B cell (primary cell): ENCODE results near the gene SCFD2. TPM values are rescaled to one million over a fixed set of nuclear protein-coding genes. Genes with fewer than 3 reads are reported as not detected.

Source experiments
- ATAC-seq: fragments of 200-7000 bp; cut with Tn5 transposase; one replicate; pipeline ENCODE4 v1.10.0; 2021; ENCODE audit warnings: low read depth, mild to moderate bottlenecking, moderate number of reproducible peaks, moderate library complexity
- CTCF ChIA-PET: fragments of 350-600 bp; sonication (Branson Sonifier 250); formaldehyde crosslinking; loops from one replicate; lab custom pipeline; 2021; ENCODE audit warnings: antibody characterized with exemption, inconsistent platforms; lab: Charles Lee
- POLR2A ChIA-PET: fragments of 350-600 bp; sonication (Branson Sonifier 250); formaldehyde crosslinking; loops from one replicate; lab custom pipeline; 2021; ENCODE audit warnings: antibody characterized with exemption; lab: Charles Lee
- DNase-seq: peaks from one replicate; pipeline ENCODE4 v3.0.0; 2013
- H2AFZ ChIP-seq: 2 replicates; pipeline ENCODE4 v1.6.1; 2012; ENCODE audit warnings: mild to moderate bottlenecking, low read depth, low read length; ENCODE audit not compliant: insufficient read depth, poor library complexity, severe bottlenecking
- H3K27ac ChIP-seq, 2 donors: 1 replicate in 1 of 2; 2 replicates in 1 of 2; pipeline ENCODE4 v1.5.1; 2012 to 2013; ENCODE audit warnings: low read length in 2 of 2, mild to moderate bottlenecking in 2 of 2, moderate library complexity in 1 of 2
- H3K27me3 ChIP-seq, 4 experiments: fragments of 200-600 bp in 1 of 4; sonication (generic) in 1 of 4; replicated peaks in 1 of 4; 1 replicate in 2 of 4; 2 replicates in 2 of 4; pipeline versions ENCODE4 v1.6.1 to v1.7.0; 2013 to 2016; ENCODE audit warnings: low read length in 3 of 4, mild to moderate bottlenecking in 2 of 4, mixed read lengths in 1 of 4, moderate library complexity in 1 of 4; ENCODE audit not compliant: insufficient read depth in 4 of 4, control insufficient read depth in 3 of 4; ENCODE audit errors: control extremely low read depth in 1 of 4
- H3K36me3 ChIP-seq, 2 experiments: replicated peaks in 1 of 2; 1 replicate in 1 of 2; 2 replicates in 1 of 2; pipeline versions ENCODE4 v1.6.1 to v1.7.1; 2013; ENCODE audit warnings: low read length in 1 of 2; ENCODE audit not compliant: insufficient read depth in 2 of 2, control insufficient read depth in 1 of 2; ENCODE audit errors: control extremely low read depth in 1 of 2, extremely low read depth in 1 of 2
- H3K4me1 ChIP-seq, 2 donors: fragments of 200-600 bp in 1 of 2; sonication (generic) in 1 of 2; 1 replicate in 1 of 2; 2 replicates in 1 of 2; pipeline versions ENCODE4 v1.5.1 to v1.6.1; 2013 to 2017; ENCODE audit warnings: low read length in 2 of 2; ENCODE audit not compliant: control insufficient read depth in 2 of 2, insufficient read depth in 2 of 2
- H3K4me2 ChIP-seq: replicated peaks from 2 replicates; pipeline ENCODE3; 2012; ENCODE audit warnings: mild to moderate bottlenecking, low read depth, low read length; ENCODE audit not compliant: poor library complexity, severe bottlenecking
- H3K4me3 ChIP-seq, 5 experiments: fragments of 200-600 bp in 1 of 5; sonication (generic) in 1 of 5; 1 replicate in 3 of 5; 2 replicates in 2 of 5; pipeline versions ENCODE4 v1.5.1 to v1.7.0; 2011 to 2016; ENCODE audit warnings: low read length in 4 of 5, mild to moderate bottlenecking in 4 of 5, low read depth in 2 of 5, control low read depth in 1 of 5, moderate library complexity in 1 of 5; ENCODE audit not compliant: insufficient read depth in 1 of 5; ENCODE audit errors: control extremely low read depth in 1 of 5, extremely low read depth in 1 of 5
- H3K79me2 ChIP-seq: fragments of 200-600 bp; sonication (generic); one replicate; pipeline ENCODE4 v1.6.0; 2016; ENCODE audit warnings: low read length; ENCODE audit not compliant: control insufficient read depth, insufficient read depth
- H3K9ac ChIP-seq: fragments of 200-600 bp; sonication (generic); 2 replicates; pipeline ENCODE4 v1.6.1; 2017; ENCODE audit warnings: mild to moderate bottlenecking, low read length, moderate library complexity
- H3K9me3 ChIP-seq, 3 donors: one replicate each; pipeline versions ENCODE4 v1.6.1 to v1.7.1; 2013; ENCODE audit warnings: low read length in 2 of 3; ENCODE audit not compliant: control insufficient read depth in 2 of 3, insufficient read depth in 1 of 3; ENCODE audit errors: control extremely low read depth in 1 of 3
- H4K20me1 ChIP-seq: 2 replicates; pipeline ENCODE4 v1.6.0; 2012; ENCODE audit warnings: mild to moderate bottlenecking, low read length; ENCODE audit not compliant: insufficient read depth, control insufficient read depth, poor library complexity, severe bottlenecking
- H3K27ac Mint-ChIP-seq: one replicate; pipeline ENCODE4 v1.8.0; 2021; ENCODE audit warnings: mixed read lengths
- H3K27me3 Mint-ChIP-seq: one replicate; pipeline ENCODE4 v1.8.0; 2021; ENCODE audit warnings: mixed read lengths
- H3K4me1 Mint-ChIP-seq: one replicate; pipeline ENCODE4 v1.8.0; 2021; ENCODE audit warnings: mixed read lengths
- H3K4me3 Mint-ChIP-seq: one replicate; pipeline ENCODE4 v1.8.0; 2021; ENCODE audit warnings: mixed read lengths
- H3K9me3 Mint-ChIP-seq: one replicate; pipeline ENCODE4 v1.8.0; 2022; ENCODE audit warnings: mixed read lengths; ENCODE audit not compliant: insufficient read depth
- CTCF ChIP-seq: fragments of 200-600 bp; IDR thresholded peaks from one replicate; pipeline ENCODE4 v1.8.0; 2022; ENCODE audit warnings: antibody characterized with exemption, mild to moderate bottlenecking
- EZH2 ChIP-seq: IDR thresholded peaks from 2 replicates; pipeline ENCODE4 v1.6.1; 2012; ENCODE audit warnings: borderline replicate concordance, low read depth, mild to moderate bottlenecking, moderate library complexity, low read length; ENCODE audit not compliant: insufficient read depth, poor library complexity, severe bottlenecking
- WGBS: methylation state at CpG from one replicate; pipeline ENCODE4 v1.1.5; 2013; ENCODE audit warnings: missing lambda C conversion rate; ENCODE audit not compliant: insufficient coverage; 5-methylcytosine and 5-hydroxymethylcytosine counted together
- intact Hi-C: fragments of 100-400 bp; cut with micrococcal nuclease; formaldehyde crosslinking; loops from one replicate; pipeline ENCODE4 v1.10.0; 2022
- polyA plus RNA-seq: library from polyadenylated mRNA; depleted of rRNA; stranded (reverse); fragments of >200 nt; gene quantifications from 2 replicates; pipeline ENCODE4 v1.2.3, GENCODE V29; 2012
- total RNA-seq, 2 donors: library from RNA; stranded (reverse); fragments of 120-200 nt in 1 of 2; gene quantifications; 1 replicate in 1 of 2; 2 replicates in 1 of 2; pipeline versions ENCODE4 v1.2.3 to v1.2.4, GENCODE V29; 2013 to 2022

SCFD2 gene
- total and polyA plus RNA-seq, 2 donors (not counting 1 experiment from before 2014, with no cell fraction given), result 12.8 to 20.4 TPM

- Histone ChIP-seq H3K9ac (no peak overlapping the region), H3K9me3 (no peaks in the 10 kb centered on the region), H3K27ac (no peak overlapping the region), H3K4me2 (no peak overlapping the region), H4K20me1 (no peaks in the 10 kb centered on the region), H3K4me3 (no peak overlapping the region), H3K4me1 (no peaks in the 10 kb centered on the region), H3K27me3 (no peaks in the 10 kb centered on the region), H3K36me3 (no peaks in the 10 kb centered on the region), H2AFZ (no peak overlapping the region), H3K79me2 (no peaks in the 10 kb centered on the region)
- TF ChIP-seq EZH2, result no peak
- TF ChIP-seq CTCF, result no peak
- WGBS, result no CpG with 5 or more reads among the region's 5 CpGs
- Mint-ChIP-seq H3K4me3 (no peak overlapping the region), H3K4me1 (no peaks in the 10 kb centered on the region), H3K9me3 (no peaks in the 10 kb centered on the region), H3K27ac (no peak overlapping the region), H3K27me3 (no peaks in the 10 kb centered on the region)
- ATAC-seq (no peak), DNase-seq (no peak)
- intact Hi-C loops, result no loop called here
- ChIA-PET CTCF (no interaction called here), POLR2A (no interaction called here)
Measured at GRCh38 chr4:53127365-53127764, 238.5 kb downstream of the SCFD2 start.

GRCh38 chr4:53126099-53126498 lies 239.8 kb downstream of the SCFD2 start:
- Histone ChIP-seq H3K27me3 (no peaks in the 10 kb centered on the region), H3K27ac (no peak overlapping the region), H3K36me3 (no peaks in the 10 kb centered on the region), H3K9me3 (no peaks in the 10 kb centered on the region), H4K20me1 (no peaks in the 10 kb centered on the region), H3K79me2 (no peaks in the 10 kb centered on the region), H3K4me1 (no peaks in the 10 kb centered on the region), H3K9ac (no peak overlapping the region), H2AFZ (no peak overlapping the region), H3K4me2 (no peak overlapping the region), H3K4me3 (no peak overlapping the region)
- DNase-seq (no peak), ATAC-seq (no peak)
- no peak overlapping the region for H3K4me3 Mint-ChIP-seq
- no peak overlapping the region for H3K27ac Mint-ChIP-seq
- H3K9me3 Mint-ChIP-seq, result no peaks in the 10 kb centered on the region
- no peaks in the 10 kb centered on the region for H3K4me1 Mint-ChIP-seq
- POLR2A ChIA-PET, result no interaction called here
- intact Hi-C loops, result no loop called here
- H3K27me3 Mint-ChIP-seq, result no peaks in the 10 kb centered on the region
- CTCF ChIA-PET, result no interaction called here
- TF ChIP-seq CTCF (no peak), EZH2 (no peak)
- 100% methylated on average over 4 of the region's 5 CpGs for WGBS
